HTERT RPE-1 (cell line): ENCODE data around the gene WBP1L.
"Not testable (repeated sequence)": the region's sequence is repeated elsewhere in the genome, so short reads cannot be mapped to it uniquely, and the experiment has no call there.

Source experiments
- in situ Hi-C: fragments of 300-500 bp; cut with MboI; formaldehyde crosslinking; loops from 4 replicates; pipeline ENCODE4 v1.14.3; 2020; ENCODE audit warnings: low sequenced_read_pairs

The WBP1L gene

GRCh38 chr10:102802920-102803534 is 59.3 kb downstream of the WBP1L start:
- in situ Hi-C loops: no loop called here

- in situ Hi-C loops: no loop called here
Measured at GRCh38 chr10:102804382-102805055, 60.8 kb downstream of the WBP1L start.

GRCh38 chr10:102808380-102808779 is 64.6 kb downstream of the WBP1L start:
- in situ Hi-C loops: no loop called here

GRCh38 chr10:102811346-102811745 is 67.6 kb downstream of the WBP1L start:
- in situ Hi-C loops: no loop called here

- in situ Hi-C loops: no loop called here
Measured at GRCh38 chr10:102812231-102812876, 68.6 kb downstream of the WBP1L start.

- in situ Hi-C loops: no loop called here
Measured at GRCh38 chr10:102813017-102813541, 69.3 kb downstream of the WBP1L start.

- in situ Hi-C loops: no loop called here
Measured at GRCh38 chr10:102813734-102814452, 70.1 kb downstream of the WBP1L start.

GRCh38 chr10:102814453-102814871 is 70.7 kb downstream of the WBP1L start:
- in situ Hi-C loops: no loop called here

- in situ Hi-C loops: no loop called here
Measured at GRCh38 chr10:102814873-102815661, 71.3 kb downstream of the WBP1L start.

GRCh38 chr10:102815790-102816549 is 72.2 kb downstream of the WBP1L start:
- in situ Hi-C loops: no loop called here

GRCh38 chr10:102817175-102817574 is 73.4 kb downstream of the WBP1L start:
- in situ Hi-C loops: no loop called here

GRCh38 chr10:102819054-102819453 is 75.3 kb downstream of the WBP1L start:
- in situ Hi-C loops: no loop called here

- in situ Hi-C loops: not testable (repeated sequence)
Measured at GRCh38 chr10:102820008-102820407, 76.3 kb downstream of the WBP1L start.

- in situ Hi-C loops: no loop called here
Measured at GRCh38 chr10:102822222-102822621, 78.5 kb downstream of the WBP1L start.

GRCh38 chr10:102824664-102825063 is 80.9 kb downstream of the WBP1L start:
- in situ Hi-C loops: no loop called here

- in situ Hi-C loops: no loop called here
Measured at GRCh38 chr10:102826148-102826796, 82.5 kb downstream of the WBP1L start.

- in situ Hi-C loops: no loop called here
Measured at GRCh38 chr10:102827597-102827975, 83.8 kb downstream of the WBP1L start.

- in situ Hi-C loops: no loop called here
Measured at GRCh38 chr10:102831322-102832071, 87.7 kb downstream of the WBP1L start.

GRCh38 chr10:102832248-102832647 is 88.5 kb downstream of the WBP1L start:
- in situ Hi-C loops: no loop called here
